ENCODE data around the gene GASK1B.

The GASK1B gene

GRCh38 chr4:158182736-158183135, 9.9 kb upstream of the GASK1B start:
- no peak for DNase-seq

- no peak for DNase-seq
Measured at GRCh38 chr4:158181906-158182305, 9.1 kb upstream of the GASK1B start.

- DNase-seq = no peak
Measured at GRCh38 chr4:158179465-158179864, 6.6 kb upstream of the GASK1B start.

- no peak for DNase-seq
Measured at GRCh38 chr4:158176776-158177175, 4.0 kb upstream of the GASK1B start.

- DNase-seq = no peak
Measured at GRCh38 chr4:158176108-158176507, 3.3 kb upstream of the GASK1B start.

- DNase-seq = no peak
Measured at GRCh38 chr4:158170691-158171561, 1.9 kb downstream of the GASK1B start.

GRCh38 chr4:158169931-158170690, 2.7 kb downstream of the GASK1B start:
- no peak for DNase-seq

- no peak for DNase-seq
Measured at GRCh38 chr4:158169506-158169905, 3.3 kb downstream of the GASK1B start.

- no peak for DNase-seq
Measured at GRCh38 chr4:158168606-158169005, 4.2 kb downstream of the GASK1B start.

- DNase-seq = no peak
Measured at GRCh38 chr4:158166701-158167100, 6.1 kb downstream of the GASK1B start.

GRCh38 chr4:158164768-158165213, 8.0 kb downstream of the GASK1B start:
- no peak for DNase-seq

- DNase-seq = no peak
Measured at GRCh38 chr4:158163941-158164767, 8.7 kb downstream of the GASK1B start.

- DNase-seq = no peak
Measured at GRCh38 chr4:158162631-158163030, 10.2 kb downstream of the GASK1B start.

- no peak for DNase-seq
Measured at GRCh38 chr4:158161551-158162354, 11.1 kb downstream of the GASK1B start.

GRCh38 chr4:158159718-158160094, 13.1 kb downstream of the GASK1B start:
- no peak for DNase-seq

- DNase-seq = no peak
Measured at GRCh38 chr4:158159054-158159717, 13.6 kb downstream of the GASK1B start.

GRCh38 chr4:158157412-158157811, 15.4 kb downstream of the GASK1B start:
- DNase-seq = no peak

GRCh38 chr4:158155656-158156356, 17.0 kb downstream of the GASK1B start:
- no peak for DNase-seq

- DNase-seq = no peak
Measured at GRCh38 chr4:158147151-158147550, 25.7 kb downstream of the GASK1B start.

- no peak for DNase-seq
Measured at GRCh38 chr4:158146736-158147135, 26.1 kb downstream of the GASK1B start.

GRCh38 chr4:158139086-158139485, 33.7 kb downstream of the GASK1B start:
- no peak for DNase-seq

Data from SHP77 treated with DMSO at 0.1 percent for 48 hours (cell line).